Measurements from ENCODE around the gene CDKAL1.

- no peak for TF ChIP-seq CTCF (IDR thresholded peaks at IDR 0.05)
- TF ChIP-seq MAX (CRISPR knock-in tag; IDR thresholded peaks at IDR 0.05), result no peak
- TF ChIP-seq FOXK1 (CRISPR knock-in tag; IDR thresholded peaks at IDR 0.05), result no peak
- TF ChIP-seq TCF7 (CRISPR knock-in tag; IDR thresholded peaks at IDR 0.05; ENCODE audit: low read depth), result no peak
- TF ChIP-seq RELA (CRISPR knock-in tag; IDR thresholded peaks at IDR 0.05; ENCODE audit: borderline replicate concordance), result no peak
- TF ChIP-seq NFYB (CRISPR knock-in tag; conservative IDR thresholded peaks at IDR 0.05; ENCODE audit: low read depth), result no peak
- TF ChIP-seq NR1H2 (CRISPR knock-in tag; IDR thresholded peaks at IDR 0.05), result no peak
- no peak for TF ChIP-seq HMGA2 (CRISPR knock-in tag; IDR thresholded peaks at IDR 0.05)
- TF ChIP-seq ZBTB21 (CRISPR knock-in tag; IDR thresholded peaks at IDR 0.05; ENCODE audit: borderline replicate concordance), result no peak
- no peak for TF ChIP-seq ZNF121 (CRISPR knock-in tag; IDR thresholded peaks at IDR 0.05)
- no peak for TF ChIP-seq AFF4 (CRISPR knock-in tag; IDR thresholded peaks at IDR 0.05; ENCODE audit: borderline replicate concordance)
- no peak for TF ChIP-seq KAT7 (CRISPR knock-in tag; IDR thresholded peaks at IDR 0.05; ENCODE audit: borderline replicate concordance)
- TF ChIP-seq ATF2 (CRISPR knock-in tag; IDR thresholded peaks at IDR 0.05; ENCODE audit: borderline replicate concordance, low read depth), result no peak
- TF ChIP-seq ZNF219 (CRISPR knock-in tag; IDR thresholded peaks at IDR 0.05; ENCODE audit: borderline replicate concordance), result no peak
Observed at GRCh38 chr6:20696676-20697075, 162.4 kb downstream of the CDKAL1 start.
